AG09309 (cell line): ENCODE results near the gene CCDC194.

Source experiments
- DNase-seq: peaks from one replicate; pipeline ENCODE4 v3.0.0-alpha.2; 2010; ENCODE audit warnings: low read depth
- H3K4me3 ChIP-seq: 2 replicates; pipeline ENCODE4 v1.5.1; 2011; ENCODE audit warnings: mild to moderate bottlenecking, low read depth, low read length, moderate library complexity; ENCODE audit not compliant: control insufficient read depth
- CTCF ChIP-seq: IDR thresholded peaks from 2 replicates; pipeline ENCODE4 v1.5.1; 2011; ENCODE audit warnings: mild to moderate bottlenecking, low read depth, low read length, inconsistent platforms; ENCODE audit not compliant: insufficient read depth, control insufficient read depth; ENCODE audit errors: missing control alignments

Gene CCDC194

GRCh38 chr19:17393914-17394313 is at the start of gene CCDC194:
TSS of gene CCDC194 (minus strand) at chr19:17394196. CDS start at chr19:17394158, 38 bp downstream.
- no peak for TF ChIP-seq CTCF
- no peak within 1 kb of the TSS for H3K4me3 ChIP-seq

GRCh38 chr19:17441241-17442021 is 47.4 kb upstream of the CCDC194 start:
- H3K4me3 ChIP-seq = no peak overlapping the region
- peak; percentile 41 for TF ChIP-seq CTCF
- no peak for DNase-seq

More at GRCh38 chr19:17393914-17394313, at the start of gene CCDC194:
- DNase-seq = no peak

- H3K4me3 ChIP-seq = no peak overlapping the region
- no peak for DNase-seq
- TF ChIP-seq CTCF = no peak
Observed at GRCh38 chr19:17436874-17437267, 42.9 kb upstream of the CCDC194 start.

GRCh38 chr19:17436094-17436873 is 42.3 kb upstream of the CCDC194 start:
- no peak overlapping the region for H3K4me3 ChIP-seq
- DNase-seq = no peak
- no peak for TF ChIP-seq CTCF

GRCh38 chr19:17435218-17435617 is 41.2 kb upstream of the CCDC194 start:
- no peak for TF ChIP-seq CTCF
- no peak for DNase-seq
- no peak overlapping the region for H3K4me3 ChIP-seq

- no peak for TF ChIP-seq CTCF
- DNase-seq = no peak
- no peak overlapping the region for H3K4me3 ChIP-seq
Observed at GRCh38 chr19:17431417-17431816, 37.4 kb upstream of the CCDC194 start.
